ENCODE measurements around the gene CCIN. TPM values are rescaled to one million over a fixed set of nuclear protein-coding genes. Genes with fewer than 3 reads are reported as not detected.

Gene CCIN
- total RNA-seq, 1 experiment from 2014 or later = 0.20 TPM

GRCh38 chr9:36166168-36166927 lies 2.8 kb upstream of the CCIN start:
- Histone ChIP-seq H3K79me2 (ENCODE audit: insufficient read depth, low read length) (no peaks in the 10 kb centered on the region), H3K9me2 (ENCODE audit: insufficient read depth) (no peaks in the 10 kb centered on the region), H2AFZ (ENCODE audit: low read depth, low read length, poor library complexity, severe bottlenecking) (no peak overlapping the region), H3K27ac (ENCODE audit: low read depth, low read length) (no peak overlapping the region), H3K4me2 (ENCODE audit: low read length) (peak overlapping the region; percentile 72), H3K36me3 (ENCODE audit: control insufficient read depth in 1 of 2, insufficient read depth in 2 of 2, low read length in 2 of 2) (no peaks in the 10 kb centered on the region), H3K9me3 (ENCODE audit: control insufficient read depth in 1 of 2, insufficient read depth in 1 of 2, low read depth in 1 of 2, low read length in 2 of 2) (no peaks in the 10 kb centered on the region), H3K9ac (ENCODE audit: low read length) (no peak overlapping the region; the same call in 1 of the 2 replicates), H3K4me3 (replicated peaks in 1 of 2; ENCODE audit: low read depth in 1 of 2, low read length in 2 of 2) (peak overlapping the region; percentile 33 to 39), H3K27me3 (ENCODE audit: insufficient read depth, low read length) (no peaks in the 10 kb centered on the region), H4K20me1 (ENCODE audit: insufficient read depth) (no peaks in the 10 kb centered on the region), H3K4me1 (ENCODE audit: control insufficient read depth in 1 of 2, insufficient read depth in 2 of 2, low read length in 2 of 2) (peaks cover 0 to 10% of the 10 kb centered on the region in 2 experiments; a peak in 1 of 4 replicates)
- BruUV-seq (replicated peaks) = no TSS peak
- intact Hi-C loops (cut with micrococcal nuclease) = loop anchor here (1.0 to 5.0 kb wide), 3 partner anchors 63 to 209 kb away; partner anchors contain the start of gene OR2S2
- no peak for TF ChIP-seq ZFX (IDR thresholded peaks at IDR 0.05)
- peak; percentile 83 for TF ChIP-seq RAD21 (IDR thresholded peaks at IDR 0.05; ENCODE audit: low read depth)
- TF ChIP-seq EGR1 (IDR thresholded peaks at IDR 0.05; ENCODE audit: low read depth) = peak; percentile 41; the same call in 1 of the 2 replicates
- peak; percentile 84 to 89 (median 85) for TF ChIP-seq CTCF (IDR thresholded peaks at IDR 0.05 in 2 of 3, conservative IDR thresholded peaks at IDR 0.05 in 1 of 3; ENCODE audit: borderline replicate concordance in 1 of 3, insufficient read depth in 1 of 3, low read depth in 2 of 3, low read length in 2 of 3)
- TF ChIP-seq MAX (IDR thresholded peaks at IDR 0.05) = peak; percentile 51; the same call in 1 of the 2 replicates
- no peak for TF ChIP-seq CBX3 (IDR thresholded peaks at IDR 0.05; ENCODE audit: low read depth)
- TF ChIP-seq TCF7L2 (IDR thresholded peaks at IDR 0.05; ENCODE audit: borderline replicate concordance, extremely low read depth, insufficient read depth, insufficient read length) = peak; percentile 14
- TF ChIP-seq YY1 (IDR thresholded peaks at IDR 0.05; ENCODE audit: extremely low read depth, insufficient replicate concordance, low read depth, low read length) = peak; percentile 1
- ChIA-PET RAD21 (ENCODE audit: low non-redundant PET in 1 of 2, low total read pairs in 2 of 2, uncharacterized antibody in 2 of 2, unreplicated experiment in 2 of 2) (interaction anchor here in 1 of 2 experiments (1.1 kb wide), 1 partner anchor 63 kb away, joined by 4 read pairs; no protein-coding TSS in a partner anchor), POLR2A (interaction anchor here (0.6 kb wide), 1 partner anchor 9 kb away, joined by 4 read pairs; no protein-coding TSS in a partner anchor), CTCF (interaction anchor here (0.8 to 3.5 kb wide), 8 partner anchors 15 to 158 kb away, joined by 3 to 36 read pairs (median 4); partner anchors contain the start of gene CLTA)
- ATAC-seq (peak; percentile 98), DNase-seq (ENCODE audit: low read depth, low spot score) (peak; percentile 79)

Measured in HCT116 (cell line).